ENCODE results near the gene BACH1.

DNA sequence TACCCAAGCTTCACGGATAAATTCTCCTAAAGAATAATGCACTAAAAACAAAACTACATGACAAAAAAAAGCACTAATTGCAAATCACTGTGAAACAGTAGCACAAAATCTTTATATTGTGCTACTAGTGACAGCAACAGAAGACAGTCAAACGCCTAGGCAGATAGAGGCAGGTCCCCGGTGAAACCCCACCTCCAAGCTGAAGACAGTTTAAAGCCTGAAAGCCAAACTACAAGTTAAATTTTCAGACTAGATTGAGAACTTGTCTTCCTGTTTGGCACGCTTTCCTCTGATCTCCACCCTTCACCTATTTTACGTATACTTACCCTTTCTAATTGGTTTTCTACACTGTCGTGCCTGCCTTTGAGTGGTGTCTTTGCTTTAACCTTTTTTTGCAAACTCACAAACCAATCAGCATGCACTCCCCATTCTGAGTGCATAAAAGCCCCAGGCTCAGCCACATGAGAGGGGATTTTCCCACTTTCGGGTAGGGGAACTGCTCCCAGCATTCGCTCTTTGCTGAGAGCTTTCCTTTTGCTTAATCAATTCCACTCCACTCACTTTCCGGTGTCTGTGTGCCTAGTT, 3.6 kb upstream of the BACH1 start:
- TF ChIP-seq, protein P1, sequence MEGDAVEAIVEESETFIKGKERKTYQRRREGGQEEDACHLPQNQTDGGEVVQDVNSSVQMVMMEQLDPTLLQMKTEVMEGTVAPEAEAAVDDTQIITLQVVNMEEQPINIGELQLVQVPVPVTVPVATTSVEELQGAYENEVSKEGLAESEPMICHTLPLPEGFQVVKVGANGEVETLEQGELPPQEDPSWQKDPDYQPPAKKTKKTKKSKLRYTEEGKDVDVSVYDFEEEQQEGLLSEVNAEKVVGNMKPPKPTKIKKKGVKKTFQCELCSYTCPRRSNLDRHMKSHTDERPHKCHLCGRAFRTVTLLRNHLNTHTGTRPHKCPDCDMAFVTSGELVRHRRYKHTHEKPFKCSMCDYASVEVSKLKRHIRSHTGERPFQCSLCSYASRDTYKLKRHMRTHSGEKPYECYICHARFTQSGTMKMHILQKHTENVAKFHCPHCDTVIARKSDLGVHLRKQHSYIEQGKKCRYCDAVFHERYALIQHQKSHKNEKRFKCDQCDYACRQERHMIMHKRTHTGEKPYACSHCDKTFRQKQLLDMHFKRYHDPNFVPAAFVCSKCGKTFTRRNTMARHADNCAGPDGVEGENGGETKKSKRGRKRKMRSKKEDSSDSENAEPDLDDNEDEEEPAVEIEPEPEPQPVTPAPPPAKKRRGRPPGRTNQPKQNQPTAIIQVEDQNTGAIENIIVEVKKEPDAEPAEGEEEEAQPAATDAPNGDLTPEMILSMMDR (IDR thresholded peaks at IDR 0.05; ENCODE audit: insufficient read depth, low read depth, low read length) = no peak
- no peak for TF ChIP-seq EZH2 (IDR thresholded peaks at IDR 0.05; ENCODE audit: insufficient read depth, low read length)

Measured in astrocyte (in vitro differentiated cells and primary cell).